ENCODE results near the gene SPRY1. TPM values are rescaled to one million over a fixed set of nuclear protein-coding genes. Genes with fewer than 3 reads are reported as not detected.

SPRY1 gene
- total RNA-seq, 1 experiment from 2014 or later, result 38.5 TPM

- TF ChIP-seq CTCF (IDR thresholded peaks at IDR 0.05; ENCODE audit: unreplicated experiment), result no peak
These were observed 31.7 kb upstream of the SPRY1 start for GRCh38 chr4:123364906-123365305.

GRCh38 chr4:123365412-123365811 lies 31.2 kb upstream of the SPRY1 start:
- CTCF ChIA-PET, result no interaction called here
- Mint-ChIP-seq H3K4me1 (ENCODE audit: low read depth, unreplicated experiment) (no peaks in the 10 kb centered on the region), H3K27me3 (ENCODE audit: unreplicated experiment) (no peaks in the 10 kb centered on the region), H3K36me3 (ENCODE audit: insufficient read depth, unreplicated experiment) (no peaks in the 10 kb centered on the region), H3K27ac (ENCODE audit: unreplicated experiment) (no peak overlapping the region), H3K9me3 (ENCODE audit: low read depth, unreplicated experiment) (peaks cover 3% of the 10 kb centered on the region), H3K4me3 (ENCODE audit: low read depth, unreplicated experiment) (no peak overlapping the region)
- no peak for TF ChIP-seq CTCF (IDR thresholded peaks at IDR 0.05; ENCODE audit: unreplicated experiment)
- DNase-seq, result no peak
- BruUV-seq (replicated peaks), result no TSS peak
- intact Hi-C loops (cut with micrococcal nuclease; ENCODE audit: unreplicated experiment), result no loop called here

More at GRCh38 chr4:123364906-123365305, 31.7 kb upstream of the SPRY1 start:
- CTCF ChIA-PET, result no interaction called here
- H3K36me3 Mint-ChIP-seq (ENCODE audit: insufficient read depth, unreplicated experiment), result no peaks in the 10 kb centered on the region
- intact Hi-C loops (cut with micrococcal nuclease; ENCODE audit: unreplicated experiment), result no loop called here
- DNase-seq, result no peak
- H3K4me3 Mint-ChIP-seq (ENCODE audit: low read depth, unreplicated experiment), result no peak overlapping the region
- H3K27ac Mint-ChIP-seq (ENCODE audit: unreplicated experiment), result no peak overlapping the region
- H3K4me1 Mint-ChIP-seq (ENCODE audit: low read depth, unreplicated experiment), result no peaks in the 10 kb centered on the region
- H3K9me3 Mint-ChIP-seq (ENCODE audit: low read depth, unreplicated experiment), result peaks cover 3% of the 10 kb centered on the region
- BruUV-seq (replicated peaks), result no TSS peak
- no peaks in the 10 kb centered on the region for H3K27me3 Mint-ChIP-seq (ENCODE audit: unreplicated experiment)

GRCh38 chr4:123366144-123366748 lies 30.3 kb upstream of the SPRY1 start:
- no peak for TF ChIP-seq CTCF (IDR thresholded peaks at IDR 0.05; ENCODE audit: unreplicated experiment)
- Mint-ChIP-seq H3K27ac (ENCODE audit: unreplicated experiment) (no peak overlapping the region), H3K4me1 (ENCODE audit: low read depth, unreplicated experiment) (no peaks in the 10 kb centered on the region), H3K27me3 (ENCODE audit: unreplicated experiment) (no peaks in the 10 kb centered on the region), H3K36me3 (ENCODE audit: insufficient read depth, unreplicated experiment) (no peaks in the 10 kb centered on the region), H3K4me3 (ENCODE audit: low read depth, unreplicated experiment) (no peak overlapping the region), H3K9me3 (ENCODE audit: low read depth, unreplicated experiment) (peaks cover 3% of the 10 kb centered on the region)
- DNase-seq, result no peak
- intact Hi-C loops (cut with micrococcal nuclease; ENCODE audit: unreplicated experiment), result no loop called here
- no TSS peak for BruUV-seq (replicated peaks)
- CTCF ChIA-PET, result no interaction called here

- H3K36me3 Mint-ChIP-seq (ENCODE audit: insufficient read depth, unreplicated experiment), result no peaks in the 10 kb centered on the region
- H3K27ac Mint-ChIP-seq (ENCODE audit: unreplicated experiment), result no peak overlapping the region
- no peaks in the 10 kb centered on the region for H3K9me3 Mint-ChIP-seq (ENCODE audit: low read depth, unreplicated experiment)
- H3K4me1 Mint-ChIP-seq (ENCODE audit: low read depth, unreplicated experiment), result no peaks in the 10 kb centered on the region
- no peaks in the 10 kb centered on the region for H3K27me3 Mint-ChIP-seq (ENCODE audit: unreplicated experiment)
- no peak for TF ChIP-seq CTCF (IDR thresholded peaks at IDR 0.05; ENCODE audit: unreplicated experiment)
- DNase-seq, result no peak
- no TSS peak for BruUV-seq (replicated peaks)
- no peak overlapping the region for H3K4me3 Mint-ChIP-seq (ENCODE audit: low read depth, unreplicated experiment)
- CTCF ChIA-PET, result no interaction called here
- intact Hi-C loops (cut with micrococcal nuclease; ENCODE audit: unreplicated experiment), result no loop called here
These were observed 17.8 kb upstream of the SPRY1 start for GRCh38 chr4:123378794-123379193.

All from Calu3 (cell line).